NCI-H187 (cell line): ENCODE data around the gene KLF15.
"Not testable (repeated sequence)": the region's sequence is repeated elsewhere in the genome, so short reads cannot be mapped to it uniquely, and the experiment has no call there.

Source experiments
- DNase-seq, 2 experiments: peaks; one replicate each; lab custom pipeline; 2025; lab: John Stamatoyannopoulos, UW

The KLF15 gene

GRCh38 chr3:126346466-126346865, 10.7 kb downstream of the KLF15 start:
- no peak for DNase-seq

- no peak for DNase-seq
These were observed 11.4 kb downstream of the KLF15 start for GRCh38 chr3:126345641-126346460.

- no peak for DNase-seq
These were observed 12.0 kb downstream of the KLF15 start for GRCh38 chr3:126345231-126345630.

GRCh38 chr3:126344380-126345041, 12.7 kb downstream of the KLF15 start:
- DNase-seq = no peak

GRCh38 chr3:126343649-126344035, 13.6 kb downstream of the KLF15 start:
- DNase-seq = no peak

GRCh38 chr3:126342991-126343648, 14.1 kb downstream of the KLF15 start:
- no peak for DNase-seq

GRCh38 chr3:126342211-126342610, 15.0 kb downstream of the KLF15 start:
- DNase-seq = no peak

GRCh38 chr3:126341755-126342150, 15.5 kb downstream of the KLF15 start:
- no peak for DNase-seq

GRCh38 chr3:126340943-126341754, 16.1 kb downstream of the KLF15 start:
- DNase-seq = no peak

- DNase-seq = no peak
These were observed 16.6 kb downstream of the KLF15 start for GRCh38 chr3:126340596-126340942.

- DNase-seq = no peak
These were observed 17.1 kb downstream of the KLF15 start for GRCh38 chr3:126340081-126340511.

- no peak for DNase-seq
These were observed 17.7 kb downstream of the KLF15 start for GRCh38 chr3:126339466-126339865.

- no peak for DNase-seq
These were observed 18.4 kb downstream of the KLF15 start for GRCh38 chr3:126338790-126339288.

- DNase-seq = no peak
These were observed 19.1 kb downstream of the KLF15 start for GRCh38 chr3:126337980-126338651.

GRCh38 chr3:126331812-126332336, 25.3 kb downstream of the KLF15 start:
- not testable (repeated sequence) for DNase-seq

- no peak for DNase-seq
These were observed 27.1 kb downstream of the KLF15 start for GRCh38 chr3:126329927-126330725.

- no peak for DNase-seq
These were observed 30.6 kb downstream of the KLF15 start for GRCh38 chr3:126326629-126327028.

- no peak for DNase-seq
These were observed 34.8 kb downstream of the KLF15 start for GRCh38 chr3:126322181-126322967.

GRCh38 chr3:126321490-126321889, 35.7 kb downstream of the KLF15 start:
- DNase-seq = no peak
